ENCODE measurements around the gene FOXQ1. TPM values are rescaled to one million over a fixed set of nuclear protein-coding genes. Genes with fewer than 3 reads are reported as not detected.
"Not testable (repeated sequence)": the region's sequence is repeated elsewhere in the genome, so short reads cannot be mapped to it uniquely, and the experiment has no call there.

The FOXQ1 gene
- total RNA-seq, 1 donor from 2014 or later, result 0.39 TPM

DNA sequence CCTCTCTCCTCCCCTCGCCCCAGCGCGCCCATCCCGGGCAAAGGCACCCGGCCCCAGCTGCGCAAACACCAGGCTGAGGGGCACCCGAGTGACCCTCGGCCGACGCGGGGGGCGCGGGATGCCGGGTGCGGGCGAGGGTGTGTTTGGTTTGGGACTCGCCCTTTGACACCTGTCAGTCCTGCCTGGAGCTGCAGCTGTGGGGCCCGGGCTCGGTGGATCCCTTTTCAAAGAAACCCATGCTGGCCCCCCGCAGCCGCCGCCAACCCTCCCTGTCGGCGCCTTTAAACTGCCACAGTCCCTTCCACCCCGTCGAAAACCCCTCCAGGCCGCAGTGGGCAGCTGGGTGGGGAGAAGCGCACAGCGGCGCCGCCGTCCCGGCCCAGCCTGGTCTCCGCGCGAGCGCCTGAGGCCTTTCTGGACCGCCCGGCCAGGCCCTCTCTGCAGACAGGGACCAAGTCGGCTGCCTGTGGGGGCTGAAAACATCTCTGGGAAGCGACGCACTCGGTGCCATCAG lies 5.5 kb downstream of the FOXQ1 start:
- Histone ChIP-seq H3K4me3 (ENCODE audit: insufficient read depth, low read depth, low read length) (no peak overlapping the region), H3K36me3 (ENCODE audit: insufficient read depth, low read length) (no peaks in the 10 kb centered on the region), H2AFZ (ENCODE audit: low read depth, low read length) (no peak overlapping the region), H3K79me2 (ENCODE audit: insufficient read depth, low read length) (no peaks in the 10 kb centered on the region), H3K27me3 (ENCODE audit: insufficient read depth, low read length) (peaks cover 31% of the 10 kb centered on the region), H3K9me3 (ENCODE audit: insufficient read depth, low read depth, low read length) (no peaks in the 10 kb centered on the region), H3K27ac (ENCODE audit: low read depth, low read length) (no peak overlapping the region), H3K9ac (ENCODE audit: low read length) (no peak overlapping the region), H3K4me2 (ENCODE audit: low read length) (no peak overlapping the region), H4K20me1 (ENCODE audit: insufficient read depth, low read length) (no peaks in the 10 kb centered on the region), H3K4me1 (ENCODE audit: insufficient read depth, low read length) (peaks cover 7% of the 10 kb centered on the region)
- TF ChIP-seq EZH2 (IDR thresholded peaks at IDR 0.05; ENCODE audit: insufficient read depth, low read length) (no peak), CTCF (IDR thresholded peaks at IDR 0.05; ENCODE audit: insufficient read depth, low read depth, low read length) (no peak)
- Mint-ChIP-seq H3K4me1 (ENCODE audit: low read depth, unreplicated experiment) (peaks cover 4% of the 10 kb centered on the region), H3K36me3 (ENCODE audit: low read depth, unreplicated experiment) (no peaks in the 10 kb centered on the region), H3K4me3 (ENCODE audit: unreplicated experiment) (no peak overlapping the region), H3K27ac (ENCODE audit: unreplicated experiment) (no peak overlapping the region), H3K27me3 (ENCODE audit: low read depth, unreplicated experiment) (peaks cover 30% of the 10 kb centered on the region), H3K9me3 (ENCODE audit: unreplicated experiment) (peaks cover 11% of the 10 kb centered on the region)
- DNase-seq (ENCODE audit: low read depth) (no peak), FAIRE-seq (no peak)

DNA sequence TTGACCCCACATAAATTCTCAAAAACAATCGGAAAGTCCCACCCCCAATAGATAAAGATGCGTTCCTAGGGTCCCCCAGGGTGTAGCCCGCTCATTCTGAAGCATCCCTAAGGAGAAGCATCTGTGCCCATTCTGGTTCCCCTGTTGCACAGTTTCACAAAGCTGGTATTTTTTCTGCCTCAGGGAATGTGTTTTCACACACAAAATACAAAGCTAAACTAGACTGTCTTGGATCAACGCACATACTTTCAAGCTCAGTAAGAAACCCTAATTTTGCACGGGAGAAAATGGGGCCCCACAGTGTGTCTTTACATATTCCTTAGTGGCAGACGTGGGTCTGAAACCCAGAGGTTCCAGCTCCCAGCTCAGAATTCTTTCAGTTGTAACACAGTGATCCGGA lies 6.1 kb downstream of the FOXQ1 start:
- H3K4me3 Mint-ChIP-seq (ENCODE audit: unreplicated experiment), result no peak overlapping the region
- H3K27me3 Mint-ChIP-seq (ENCODE audit: low read depth, unreplicated experiment), result peaks cover 28% of the 10 kb centered on the region

DNA sequence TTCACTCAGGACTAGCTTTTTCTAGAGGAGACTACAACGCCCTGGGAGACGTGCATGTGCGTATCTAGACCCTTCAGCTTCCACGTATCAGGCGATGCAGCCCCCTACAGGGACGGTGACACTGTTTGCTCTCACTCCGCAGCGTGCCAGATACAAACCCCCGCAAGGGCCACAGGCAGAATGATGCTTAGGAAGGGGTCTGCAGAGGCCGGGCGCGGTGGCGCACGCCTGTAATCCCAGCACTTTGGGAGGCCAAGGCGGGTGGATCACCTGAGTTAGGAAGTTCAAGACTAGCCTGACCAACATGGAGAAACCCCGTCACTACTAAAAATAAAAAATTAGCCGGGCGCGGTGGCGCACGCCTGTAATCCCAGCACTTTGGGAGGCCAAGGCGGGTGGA lies 6.7 kb downstream of the FOXQ1 start:
- H3K27me3 ChIP-seq (ENCODE audit: insufficient read depth, low read length), result peaks cover 25% of the 10 kb centered on the region
- H3K36me3 Mint-ChIP-seq (ENCODE audit: low read depth, unreplicated experiment); H3K27ac Mint-ChIP-seq (ENCODE audit: unreplicated experiment); H3K9me3 ChIP-seq (ENCODE audit: insufficient read depth, low read depth, low read length); H3K27ac ChIP-seq (ENCODE audit: low read depth, low read length); H3K4me3 ChIP-seq (ENCODE audit: insufficient read depth, low read depth, low read length); H4K20me1 ChIP-seq (ENCODE audit: insufficient read depth, low read length); H3K79me2 ChIP-seq (ENCODE audit: insufficient read depth, low read length); H3K4me1 Mint-ChIP-seq (ENCODE audit: low read depth, unreplicated experiment); H3K36me3 ChIP-seq (ENCODE audit: insufficient read depth, low read length); H3K9ac ChIP-seq (ENCODE audit: low read length); H3K4me3 Mint-ChIP-seq (ENCODE audit: unreplicated experiment); H3K4me2 ChIP-seq (ENCODE audit: low read length); DNase-seq (ENCODE audit: low read depth); FAIRE-seq; H3K4me1 ChIP-seq (ENCODE audit: insufficient read depth, low read length); H2AFZ ChIP-seq (ENCODE audit: low read depth, low read length): not testable (repeated sequence)
- Mint-ChIP-seq H3K27me3 (ENCODE audit: low read depth, unreplicated experiment) (peaks cover 28% of the 10 kb centered on the region), H3K9me3 (ENCODE audit: unreplicated experiment) (peaks cover 11% of the 10 kb centered on the region)

More for the DNA sequence above, 6.1 kb downstream of the FOXQ1 start:
- H3K79me2 ChIP-seq (ENCODE audit: insufficient read depth, low read length), result no peaks in the 10 kb centered on the region
- H3K9ac ChIP-seq (ENCODE audit: low read length), result no peak overlapping the region
- peaks cover 11% of the 10 kb centered on the region for H3K9me3 Mint-ChIP-seq (ENCODE audit: unreplicated experiment)
- H3K4me1 ChIP-seq (ENCODE audit: insufficient read depth, low read length), result peaks cover 4% of the 10 kb centered on the region
- FAIRE-seq (no peak), DNase-seq (ENCODE audit: low read depth) (no peak)
- H3K27me3 ChIP-seq (ENCODE audit: insufficient read depth, low read length), result peaks cover 26% of the 10 kb centered on the region
- TF ChIP-seq EZH2 (IDR thresholded peaks at IDR 0.05; ENCODE audit: insufficient read depth, low read length) (no peak), CTCF (IDR thresholded peaks at IDR 0.05; ENCODE audit: insufficient read depth, low read depth, low read length) (no peak)
- no peak overlapping the region for H2AFZ ChIP-seq (ENCODE audit: low read depth, low read length)
- no peaks in the 10 kb centered on the region for H3K9me3 ChIP-seq (ENCODE audit: insufficient read depth, low read depth, low read length)
- no peaks in the 10 kb centered on the region for H3K36me3 Mint-ChIP-seq (ENCODE audit: low read depth, unreplicated experiment)
- H3K4me2 ChIP-seq (ENCODE audit: low read length), result no peak overlapping the region
- no peaks in the 10 kb centered on the region for H4K20me1 ChIP-seq (ENCODE audit: insufficient read depth, low read length)
- H3K4me1 Mint-ChIP-seq (ENCODE audit: low read depth, unreplicated experiment), result peaks cover 9% of the 10 kb centered on the region
- no peak overlapping the region for H3K4me3 ChIP-seq (ENCODE audit: insufficient read depth, low read depth, low read length)
- H3K27ac Mint-ChIP-seq (ENCODE audit: unreplicated experiment), result no peak overlapping the region
- no peaks in the 10 kb centered on the region for H3K36me3 ChIP-seq (ENCODE audit: insufficient read depth, low read length)
- no peak overlapping the region for H3K27ac ChIP-seq (ENCODE audit: low read depth, low read length)
